ENCODE data around the gene TICAM2. TPM values are rescaled to one million over a fixed set of nuclear protein-coding genes. Genes with fewer than 3 reads are reported as not detected.
"Not testable (repeated sequence)": the region's sequence is repeated elsewhere in the genome, so short reads cannot be mapped to it uniquely, and the experiment has no call there.

TICAM2 gene, protein sequence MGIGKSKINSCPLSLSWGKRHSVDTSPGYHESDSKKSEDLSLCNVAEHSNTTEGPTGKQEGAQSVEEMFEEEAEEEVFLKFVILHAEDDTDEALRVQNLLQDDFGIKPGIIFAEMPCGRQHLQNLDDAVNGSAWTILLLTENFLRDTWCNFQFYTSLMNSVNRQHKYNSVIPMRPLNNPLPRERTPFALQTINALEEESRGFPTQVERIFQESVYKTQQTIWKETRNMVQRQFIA
- polyA plus RNA-seq (2011; rRNA removed) (1.2 and 1.4 TPM in 2 replicates), polyA minus RNA-seq (2011; rRNA and poly(A)+ RNA removed) (0.24 and 0.36 TPM in 2 replicates)

GRCh38 chr5:115601701-115602590 is at the start of gene TICAM2:
Gene TICAM2, minus strand, starts transcription at chr5:115602479. Its CDS starts 21,223 bp downstream, at chr5:115581256.
- POLR2A ChIA-PET, result interaction anchor here (0.6 kb wide), 2 partner anchors 10 to 57 kb away, joined by 3 to 4 read pairs; partner anchors contain the start of gene FEM1C
- TF ChIP-seq, protein P1, sequence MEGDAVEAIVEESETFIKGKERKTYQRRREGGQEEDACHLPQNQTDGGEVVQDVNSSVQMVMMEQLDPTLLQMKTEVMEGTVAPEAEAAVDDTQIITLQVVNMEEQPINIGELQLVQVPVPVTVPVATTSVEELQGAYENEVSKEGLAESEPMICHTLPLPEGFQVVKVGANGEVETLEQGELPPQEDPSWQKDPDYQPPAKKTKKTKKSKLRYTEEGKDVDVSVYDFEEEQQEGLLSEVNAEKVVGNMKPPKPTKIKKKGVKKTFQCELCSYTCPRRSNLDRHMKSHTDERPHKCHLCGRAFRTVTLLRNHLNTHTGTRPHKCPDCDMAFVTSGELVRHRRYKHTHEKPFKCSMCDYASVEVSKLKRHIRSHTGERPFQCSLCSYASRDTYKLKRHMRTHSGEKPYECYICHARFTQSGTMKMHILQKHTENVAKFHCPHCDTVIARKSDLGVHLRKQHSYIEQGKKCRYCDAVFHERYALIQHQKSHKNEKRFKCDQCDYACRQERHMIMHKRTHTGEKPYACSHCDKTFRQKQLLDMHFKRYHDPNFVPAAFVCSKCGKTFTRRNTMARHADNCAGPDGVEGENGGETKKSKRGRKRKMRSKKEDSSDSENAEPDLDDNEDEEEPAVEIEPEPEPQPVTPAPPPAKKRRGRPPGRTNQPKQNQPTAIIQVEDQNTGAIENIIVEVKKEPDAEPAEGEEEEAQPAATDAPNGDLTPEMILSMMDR (IDR thresholded peaks at IDR 0.05; ENCODE audit: insufficient read depth, low read depth, low read length), result 0 out of 2 replicates have a peak, but pooled peaks have one; percentile 2
- Histone ChIP-seq H3K4me3 (ENCODE audit: low read depth, low read length) (peak within 1 kb of the TSS; percentile 82), H3K27me3 (ENCODE audit: control insufficient read depth, insufficient read depth, low read length) (no peaks in the 10 kb centered on the region), H3K36me3 (ENCODE audit: control insufficient read depth, insufficient read depth, low read length) (no peaks in the 10 kb centered on the region)
- CTCF ChIA-PET, result interaction anchor here (0.6 to 2.5 kb wide), 4 partner anchors 10 to 335 kb away, joined by 3 to 14 read pairs (median 4); no protein-coding TSS in a partner anchor
- DNase-seq (ENCODE audit: low read depth), result no peak

GRCh38 chr5:115649541-115649940 is 47.3 kb upstream of the TICAM2 start:
- Histone ChIP-seq H3K27me3 (ENCODE audit: control insufficient read depth, insufficient read depth, low read length) (peaks cover 3% of the 10 kb centered on the region; the same call in 1 of the 2 replicates), H3K36me3 (ENCODE audit: control insufficient read depth, insufficient read depth, low read length) (no peaks in the 10 kb centered on the region), H3K4me3 (ENCODE audit: low read depth, low read length) (no peak overlapping the region)
- no peak for DNase-seq (ENCODE audit: low read depth)
- ChIA-PET CTCF (interaction anchor here (1.7 kb wide), 1 partner anchor 15 kb away, joined by 6 read pairs; no protein-coding TSS in a partner anchor), POLR2A (no interaction called here)
- TF ChIP-seq, protein P1 (IDR thresholded peaks at IDR 0.05; ENCODE audit: insufficient read depth, low read depth, low read length), result no peak

DNA sequence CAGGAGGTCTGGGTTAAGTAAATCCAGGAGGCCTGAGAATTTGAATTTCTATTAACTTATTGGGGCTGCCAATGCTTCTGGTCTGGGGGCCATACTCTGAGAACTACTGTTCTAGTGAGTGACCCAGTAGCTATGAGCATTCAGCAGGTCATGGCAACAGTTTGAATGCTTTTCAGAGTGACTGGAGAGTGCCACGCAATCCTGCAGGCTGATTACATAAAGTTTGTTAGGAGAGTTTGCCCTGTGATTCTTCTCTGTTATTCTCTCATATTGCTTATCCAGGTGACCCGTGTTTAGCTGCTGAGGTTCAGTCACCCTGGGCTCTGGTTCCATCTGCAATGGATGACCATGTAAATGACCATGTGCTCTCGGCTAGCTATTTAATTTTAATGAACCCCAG is 45.8 kb upstream of the TICAM2 start:
- Histone ChIP-seq H3K4me3 (ENCODE audit: low read depth, low read length) (no peak overlapping the region), H3K36me3 (ENCODE audit: control insufficient read depth, insufficient read depth, low read length) (no peaks in the 10 kb centered on the region), H3K27me3 (ENCODE audit: control insufficient read depth, insufficient read depth, low read length) (peaks cover 4% of the 10 kb centered on the region; the same call in 1 of the 2 replicates)
- ChIA-PET POLR2A (no interaction called here), CTCF (interaction anchor here (1.5 kb wide), 1 partner anchor 13 kb away, joined by 8 read pairs; no protein-coding TSS in a partner anchor)
- DNase-seq (ENCODE audit: low read depth), result no peak
- TF ChIP-seq, protein P1 (IDR thresholded peaks at IDR 0.05; ENCODE audit: insufficient read depth, low read depth, low read length), result no peak

GRCh38 chr5:115645386-115645785 is 43.1 kb upstream of the TICAM2 start:
- CTCF ChIA-PET; H3K4me3 ChIP-seq (ENCODE audit: low read depth, low read length); POLR2A ChIA-PET; H3K27me3 ChIP-seq (ENCODE audit: control insufficient read depth, insufficient read depth, low read length); DNase-seq (ENCODE audit: low read depth); H3K36me3 ChIP-seq (ENCODE audit: control insufficient read depth, insufficient read depth, low read length): not testable (repeated sequence)

GRCh38 chr5:115644046-115644445 is 41.8 kb upstream of the TICAM2 start:
- H3K27me3 ChIP-seq (ENCODE audit: control insufficient read depth, insufficient read depth, low read length), result peaks cover 4% of the 10 kb centered on the region; the same call in 1 of the 2 replicates
- ChIA-PET CTCF (interaction anchor here (1.2 kb wide), 1 partner anchor 9 kb away, joined by 5 read pairs; no protein-coding TSS in a partner anchor), POLR2A (no interaction called here)
- H3K4me3 ChIP-seq (ENCODE audit: low read depth, low read length), result no peak overlapping the region
- TF ChIP-seq, protein P1 (IDR thresholded peaks at IDR 0.05; ENCODE audit: insufficient read depth, low read depth, low read length), result no peak
- no peaks in the 10 kb centered on the region for H3K36me3 ChIP-seq (ENCODE audit: control insufficient read depth, insufficient read depth, low read length)
- DNase-seq (ENCODE audit: low read depth), result no peak
